Jurkat, Clone E6-1 (cell line): ENCODE measurements around the gene ELAC2.

Source experiments
- DNase-seq: peaks from one replicate; pipeline ENCODE4 v3.0.0-alpha.2; 2011; ENCODE audit warnings: low read depth, low spot score
- H3K4me3 ChIP-seq: 2 replicates; pipeline ENCODE4 v1.5.1; 2011; ENCODE audit warnings: mild to moderate bottlenecking, low read length, control low read depth, moderate library complexity

Gene ELAC2

GRCh38 chr17:12965988-12966387 lies 51.8 kb downstream of the ELAC2 start:
- H3K4me3 ChIP-seq, result no peak overlapping the region
- no peak for DNase-seq

GRCh38 chr17:12964840-12965239 lies 53.0 kb downstream of the ELAC2 start:
- no peak overlapping the region for H3K4me3 ChIP-seq
- DNase-seq, result no peak

- no peak for DNase-seq
- no peak overlapping the region for H3K4me3 ChIP-seq
These were observed 53.7 kb downstream of the ELAC2 start for GRCh38 chr17:12964162-12964561.

- H3K4me3 ChIP-seq, result no peak overlapping the region
These were observed 54.3 kb downstream of the ELAC2 start for GRCh38 chr17:12963505-12963904.

GRCh38 chr17:12961655-12962054 lies 56.2 kb downstream of the ELAC2 start:
- DNase-seq, result no peak
- H3K4me3 ChIP-seq, result no peak overlapping the region

More at GRCh38 chr17:12963505-12963904, 54.3 kb downstream of the ELAC2 start:
- no peak for DNase-seq

- no peak overlapping the region for H3K4me3 ChIP-seq
- no peak for DNase-seq
These were observed 58.4 kb downstream of the ELAC2 start for GRCh38 chr17:12959441-12959840.

GRCh38 chr17:12958786-12959185 lies 59.0 kb downstream of the ELAC2 start:
- no peak overlapping the region for H3K4me3 ChIP-seq
- no peak for DNase-seq

- H3K4me3 ChIP-seq, result no peak overlapping the region
- no peak for DNase-seq
These were observed 62.3 kb downstream of the ELAC2 start for GRCh38 chr17:12955521-12955920.

GRCh38 chr17:12953156-12953555 lies 64.7 kb downstream of the ELAC2 start:
- DNase-seq, result no peak
- H3K4me3 ChIP-seq, result no peak overlapping the region

GRCh38 chr17:12952012-12952411 lies 65.8 kb downstream of the ELAC2 start:
- H3K4me3 ChIP-seq, result no peak overlapping the region
- DNase-seq, result no peak

GRCh38 chr17:12947047-12947446 lies 70.8 kb downstream of the ELAC2 start:
- H3K4me3 ChIP-seq, result no peak overlapping the region
- DNase-seq, result no peak
